IPS-15b (cell line): Measurements from ENCODE around the gene OR10A6.

Source experiments
- H3K27me3 ChIP-seq: one replicate; pipeline ENCODE4 v1.6.1; 2013; ENCODE audit warnings: low read length; ENCODE audit not compliant: control insufficient read depth, insufficient read depth
- H3K36me3 ChIP-seq: one replicate; pipeline ENCODE4 v1.6.1; 2013; ENCODE audit warnings: low read length; ENCODE audit not compliant: control insufficient read depth, insufficient read depth
- H3K4me1 ChIP-seq: one replicate; pipeline ENCODE4 v1.6.1; 2013; ENCODE audit warnings: mild to moderate bottlenecking, low read length; ENCODE audit not compliant: control insufficient read depth, insufficient read depth
- H3K4me3 ChIP-seq: one replicate; pipeline ENCODE4 v1.5.1; 2013; ENCODE audit warnings: low read depth, low read length
- H3K9ac ChIP-seq: one replicate; pipeline ENCODE4 v1.6.1; 2013; ENCODE audit warnings: low read depth, mild to moderate bottlenecking, low read length
- H3K9me3 ChIP-seq: one replicate; pipeline ENCODE4 v1.6.1; 2013; ENCODE audit warnings: mild to moderate bottlenecking, low read length; ENCODE audit not compliant: control insufficient read depth, insufficient read depth

The OR10A6 gene

GRCh38 chr11:7964261-7964660, 33.2 kb upstream of the OR10A6 start:
- H3K4me1 ChIP-seq, result peaks cover 5% of the 10 kb centered on the region
- H3K9ac ChIP-seq, result no peak overlapping the region
- H3K36me3 ChIP-seq, result no peaks in the 10 kb centered on the region
- no peaks in the 10 kb centered on the region for H3K9me3 ChIP-seq
- no peak overlapping the region for H3K4me3 ChIP-seq
- H3K27me3 ChIP-seq, result no peaks in the 10 kb centered on the region

- no peak overlapping the region for H3K9ac ChIP-seq
- H3K27me3 ChIP-seq, result no peaks in the 10 kb centered on the region
- no peak overlapping the region for H3K4me3 ChIP-seq
- no peaks in the 10 kb centered on the region for H3K4me1 ChIP-seq
- no peaks in the 10 kb centered on the region for H3K9me3 ChIP-seq
- no peaks in the 10 kb centered on the region for H3K36me3 ChIP-seq
These were observed 24.1 kb upstream of the OR10A6 start for GRCh38 chr11:7955191-7955590.

- no peaks in the 10 kb centered on the region for H3K36me3 ChIP-seq
- H3K4me3 ChIP-seq, result no peak overlapping the region
- no peak overlapping the region for H3K9ac ChIP-seq
- H3K4me1 ChIP-seq, result no peaks in the 10 kb centered on the region
- no peaks in the 10 kb centered on the region for H3K9me3 ChIP-seq
- no peaks in the 10 kb centered on the region for H3K27me3 ChIP-seq
These were observed 18.9 kb upstream of the OR10A6 start for GRCh38 chr11:7949934-7950333.

- H3K4me3 ChIP-seq, result no peak overlapping the region
- H3K36me3 ChIP-seq, result no peaks in the 10 kb centered on the region
- H3K9me3 ChIP-seq, result no peaks in the 10 kb centered on the region
- H3K4me1 ChIP-seq, result no peaks in the 10 kb centered on the region
- no peak overlapping the region for H3K9ac ChIP-seq
- no peaks in the 10 kb centered on the region for H3K27me3 ChIP-seq
These were observed 13.1 kb upstream of the OR10A6 start for GRCh38 chr11:7944123-7944522.

- Histone ChIP-seq H3K9me3 (no peaks in the 10 kb centered on the region), H3K4me1 (no peaks in the 10 kb centered on the region), H3K4me3 (no peak within 1 kb of the TSS), H3K27me3 (no peaks in the 10 kb centered on the region), H3K9ac (no peak within 1 kb of the TSS), H3K36me3 (no peaks in the 10 kb centered on the region)
These were observed 10.5 kb upstream of the OR10A6 start, which contains the start of gene OR10A3 for GRCh38 chr11:7941608-7942007. OR10A3 (minus strand) TSS chr11:7941708; CDS start chr11:7939520, 2,188 bp downstream.

GRCh38 chr11:7941146-7941545, 10.1 kb upstream of the OR10A6 start:
- Histone ChIP-seq H3K36me3 (no peaks in the 10 kb centered on the region), H3K9me3 (no peaks in the 10 kb centered on the region), H3K9ac (no peak overlapping the region), H3K27me3 (no peaks in the 10 kb centered on the region), H3K4me3 (no peak overlapping the region), H3K4me1 (no peaks in the 10 kb centered on the region)

GRCh38 chr11:7936615-7937014, 5.5 kb upstream of the OR10A6 start:
- Histone ChIP-seq H3K36me3 (no peaks in the 10 kb centered on the region), H3K4me3 (no peak overlapping the region), H3K27me3 (no peaks in the 10 kb centered on the region), H3K4me1 (no peaks in the 10 kb centered on the region), H3K9ac (no peak overlapping the region), H3K9me3 (no peaks in the 10 kb centered on the region)

GRCh38 chr11:7927635-7928034, 3.4 kb downstream of the OR10A6 start:
- no peaks in the 10 kb centered on the region for H3K9me3 ChIP-seq
- H3K9ac ChIP-seq, result no peak overlapping the region
- no peaks in the 10 kb centered on the region for H3K4me1 ChIP-seq
- no peaks in the 10 kb centered on the region for H3K27me3 ChIP-seq
- no peaks in the 10 kb centered on the region for H3K36me3 ChIP-seq
- H3K4me3 ChIP-seq, result no peak overlapping the region

GRCh38 chr11:7924536-7924935, 6.5 kb downstream of the OR10A6 start:
- H3K36me3 ChIP-seq, result no peaks in the 10 kb centered on the region
- no peaks in the 10 kb centered on the region for H3K4me1 ChIP-seq
- no peaks in the 10 kb centered on the region for H3K9me3 ChIP-seq
- H3K9ac ChIP-seq, result no peak overlapping the region
- no peak overlapping the region for H3K4me3 ChIP-seq
- no peaks in the 10 kb centered on the region for H3K27me3 ChIP-seq

GRCh38 chr11:7918141-7918540, 12.9 kb downstream of the OR10A6 start:
- Histone ChIP-seq H3K9ac (no peak overlapping the region), H3K36me3 (no peaks in the 10 kb centered on the region), H3K27me3 (no peaks in the 10 kb centered on the region), H3K4me3 (no peak overlapping the region), H3K4me1 (no peaks in the 10 kb centered on the region), H3K9me3 (no peaks in the 10 kb centered on the region)

GRCh38 chr11:7911011-7911410, 20.1 kb downstream of the OR10A6 start:
- Histone ChIP-seq H3K4me3 (no peak overlapping the region), H3K36me3 (no peaks in the 10 kb centered on the region), H3K9me3 (no peaks in the 10 kb centered on the region), H3K27me3 (no peaks in the 10 kb centered on the region), H3K4me1 (peaks cover 43% of the 10 kb centered on the region), H3K9ac (no peak overlapping the region)

- Histone ChIP-seq H3K4me3 (no peak overlapping the region), H3K36me3 (no peaks in the 10 kb centered on the region), H3K9ac (no peak overlapping the region), H3K9me3 (no peaks in the 10 kb centered on the region), H3K4me1 (peaks cover 48% of the 10 kb centered on the region), H3K27me3 (no peaks in the 10 kb centered on the region)
These were observed 20.7 kb downstream of the OR10A6 start for GRCh38 chr11:7910286-7910788.
